Kidney epithelial cell (primary cell): ENCODE data around the gene ALKBH5. TPM values are rescaled to one million over a fixed set of nuclear protein-coding genes. Genes with fewer than 3 reads are reported as not detected.

Experiments
- DNase-seq: peaks from one replicate; pipeline ENCODE4 v3.0.0-alpha.2; 2010; ENCODE audit warnings: low read depth
- H3K27me3 ChIP-seq: 2 replicates; pipeline ENCODE4 v1.6.0; 2011; ENCODE audit warnings: low read length; ENCODE audit not compliant: control insufficient read depth, insufficient read depth
- H3K36me3 ChIP-seq: 2 replicates; pipeline ENCODE4 v1.5.1; 2011; ENCODE audit warnings: low read length; ENCODE audit not compliant: control insufficient read depth, insufficient read depth
- H3K4me3 ChIP-seq: 2 replicates; pipeline ENCODE4 v1.5.1; 2011; ENCODE audit warnings: low read depth, mild to moderate bottlenecking, control low read depth, low read length
- CTCF ChIP-seq: IDR thresholded peaks from 2 replicates; pipeline ENCODE4 v1.5.1; 2011; ENCODE audit warnings: mild to moderate bottlenecking, moderate library complexity, low read length, control low read depth, inconsistent platforms; ENCODE audit not compliant: insufficient read depth, poor library complexity, severe bottlenecking
- total RNA-seq: library from RNA; depleted of rRNA; stranded (reverse); fragments of >200 nt; gene quantifications from 2 replicates; pipeline ENCODE4 v1.2.3, GENCODE V29; 2015

The ALKBH5 gene
- total RNA-seq, 1 donor from 2014 or later, result 103 TPM

- DNase-seq, result no peak
- peaks cover 2% of the 10 kb centered on the region for H3K36me3 ChIP-seq
Measured at GRCh38 chr17:18236494-18236893, 52.9 kb downstream of the ALKBH5 start.

DNA sequence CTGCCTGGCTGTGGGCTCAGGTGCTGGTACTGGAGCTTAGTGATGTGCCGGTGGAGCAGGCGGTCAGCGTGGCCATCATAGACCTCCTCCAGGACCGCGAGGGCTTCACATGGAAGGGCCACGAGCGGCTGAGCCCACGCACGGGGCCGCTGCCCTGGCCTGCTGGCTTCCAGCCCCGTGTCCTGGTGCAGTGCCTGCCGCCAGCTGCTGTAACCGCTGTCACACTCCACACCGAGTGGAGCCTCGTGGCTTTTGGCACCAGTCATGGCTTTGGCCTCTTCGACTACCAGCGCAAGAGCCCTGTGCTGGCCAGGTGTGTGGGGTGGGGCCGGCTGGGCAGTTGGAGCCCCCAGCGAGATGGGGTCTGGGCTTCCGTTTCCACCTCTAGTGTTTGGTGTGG, 53.8 kb downstream of the ALKBH5 start:
- H3K27me3 ChIP-seq, result no peaks in the 10 kb centered on the region
- H3K36me3 ChIP-seq, result peaks cover 2% of the 10 kb centered on the region
- DNase-seq, result no peak
- no peak overlapping the region for H3K4me3 ChIP-seq
- no peak for TF ChIP-seq CTCF

More at GRCh38 chr17:18236494-18236893, 52.9 kb downstream of the ALKBH5 start:
- no peaks in the 10 kb centered on the region for H3K27me3 ChIP-seq
- no peak overlapping the region for H3K4me3 ChIP-seq
- TF ChIP-seq CTCF, result no peak

DNA sequence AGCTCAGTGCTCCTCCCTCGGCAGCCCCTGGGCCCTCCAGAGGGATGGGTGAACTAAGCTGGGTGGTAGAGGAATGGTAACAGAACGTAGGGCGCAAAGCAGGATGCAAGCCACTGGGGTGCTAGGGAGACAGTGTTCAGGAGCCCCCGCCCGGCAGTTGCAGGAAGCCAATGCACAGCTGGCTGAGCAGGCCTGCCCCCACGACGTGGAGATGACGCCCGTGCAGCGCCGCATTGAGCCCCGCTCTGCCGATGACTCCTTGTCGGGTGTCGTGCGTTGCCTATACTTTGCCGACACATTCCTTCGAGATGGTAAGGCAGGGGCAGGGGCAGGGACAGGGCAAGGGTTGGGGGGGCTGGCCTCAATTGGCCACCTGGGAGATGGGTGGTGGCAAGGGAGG, 54.7 kb downstream of the ALKBH5 start:
- Histone ChIP-seq H3K27me3 (no peaks in the 10 kb centered on the region), H3K4me3 (no peak overlapping the region), H3K36me3 (peaks cover 2% of the 10 kb centered on the region)
- TF ChIP-seq CTCF, result no peak
- DNase-seq, result no peak

- H3K4me3 ChIP-seq, result no peak overlapping the region
- H3K27me3 ChIP-seq, result no peaks in the 10 kb centered on the region
- TF ChIP-seq CTCF, result no peak
- no peaks in the 10 kb centered on the region for H3K36me3 ChIP-seq
- no peak for DNase-seq
Measured at GRCh38 chr17:18240449-18240848, 56.8 kb downstream of the ALKBH5 start.

DNA sequence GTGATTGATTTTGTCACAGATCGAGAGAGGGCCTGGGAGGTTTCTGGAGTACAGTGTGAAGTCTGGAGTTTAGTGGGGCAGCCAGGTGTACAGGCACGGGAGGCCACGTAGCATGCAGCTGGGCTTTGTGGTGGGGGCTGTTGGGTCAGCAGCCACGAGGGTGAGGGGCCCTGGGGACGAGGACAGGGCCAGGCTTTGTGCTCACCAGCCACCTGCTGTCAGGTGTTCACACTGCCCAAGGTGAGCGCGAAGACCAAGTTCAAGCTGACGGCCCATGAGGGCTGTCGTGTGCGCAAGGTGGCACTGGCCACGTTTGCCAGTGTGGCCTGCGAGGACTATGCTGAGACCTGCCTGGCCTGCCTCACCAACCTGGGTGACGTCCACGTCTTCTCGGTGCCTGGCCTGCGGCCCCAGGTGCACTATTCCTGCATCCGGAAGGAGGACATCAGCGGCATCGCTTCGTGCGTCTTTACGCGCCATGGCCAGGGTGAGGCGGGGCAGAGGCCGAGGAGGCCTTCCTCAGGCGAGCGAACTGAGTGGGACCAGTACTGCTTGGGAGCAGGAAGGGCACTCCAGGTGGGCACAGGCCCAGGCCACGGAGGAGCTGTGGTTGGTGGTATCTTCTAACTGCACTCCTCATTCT, 57.7 kb downstream of the ALKBH5 start:
- DNase-seq, result no peak
- Histone ChIP-seq H3K36me3 (no peaks in the 10 kb centered on the region), H3K27me3 (no peaks in the 10 kb centered on the region), H3K4me3 (no peak overlapping the region)
- no peak for TF ChIP-seq CTCF

GRCh38 chr17:18245038-18245776, 61.6 kb downstream of the ALKBH5 start:
- no peak for DNase-seq
- Histone ChIP-seq H3K27me3 (no peaks in the 10 kb centered on the region), H3K4me3 (no peak overlapping the region), H3K36me3 (peaks cover 7% of the 10 kb centered on the region)
- TF ChIP-seq CTCF, result no peak
